HG03354 (cell line): ENCODE measurements around the gene ABTB1.
A peak's percentile ranks its signal among the peaks of the same experiment; 100 is the strongest.

ENCODE experiments used
- ATAC-seq: cut with Tn5 transposase; IDR thresholded peaks from one replicate; pipeline ENCODE4 v1.9.1; 2021; ENCODE audit warnings: mild to moderate bottlenecking; ENCODE audit not compliant: unreplicated experiment, poor library complexity, severe bottlenecking

The ABTB1 gene

GRCh38 chr3:127672429-127673190, at the start of gene ABTB1:
Gene ABTB1, plus strand, starts transcription at chr3:127672952. Its CDS starts 74 bp downstream, at chr3:127673026.
- ATAC-seq: peak; percentile 74

GRCh38 chr3:127624063-127624462, 48.7 kb upstream of the ABTB1 start:
- ATAC-seq: no peak

GRCh38 chr3:127625821-127626220, 46.9 kb upstream of the ABTB1 start:
- ATAC-seq: no peak

GRCh38 chr3:127628426-127628787, 44.3 kb upstream of the ABTB1 start:
- no peak for ATAC-seq

GRCh38 chr3:127628788-127629466, 43.8 kb upstream of the ABTB1 start, which contains the start of gene PODXL2:
Gene PODXL2, plus strand, starts transcription at chr3:127629185. Its CDS starts 35 bp downstream, at chr3:127629220.
- peak; percentile 59 for ATAC-seq

GRCh38 chr3:127629467-127630403, 43.0 kb upstream of the ABTB1 start:
- ATAC-seq: peak; percentile 20

- no peak for ATAC-seq
Observed at GRCh38 chr3:127630811-127631714, 41.7 kb upstream of the ABTB1 start.

- ATAC-seq: no peak
Observed at GRCh38 chr3:127632035-127632820, 40.5 kb upstream of the ABTB1 start.

GRCh38 chr3:127634653-127635052, 38.1 kb upstream of the ABTB1 start:
- no peak for ATAC-seq

- ATAC-seq: no peak
Observed at GRCh38 chr3:127637546-127637945, 35.2 kb upstream of the ABTB1 start.

GRCh38 chr3:127637971-127638370, 34.8 kb upstream of the ABTB1 start:
- no peak for ATAC-seq

- ATAC-seq: no peak
Observed at GRCh38 chr3:127639173-127640041, 33.3 kb upstream of the ABTB1 start.

GRCh38 chr3:127640042-127640355, 32.8 kb upstream of the ABTB1 start:
- ATAC-seq: no peak

GRCh38 chr3:127644641-127645370, 27.9 kb upstream of the ABTB1 start:
- no peak for ATAC-seq

- no peak for ATAC-seq
Observed at GRCh38 chr3:127645371-127646015, 27.3 kb upstream of the ABTB1 start.

GRCh38 chr3:127646501-127647046, 26.2 kb upstream of the ABTB1 start:
- ATAC-seq: no peak
